Tibial nerve (tissue), 4 donors: ENCODE results near the gene EPB41L1. TPM values are rescaled to one million over a fixed set of nuclear protein-coding genes. Genes with fewer than 3 reads are reported as not detected.

ENCODE experiments used
- DNase-seq, 2 donors: peaks; one replicate each; pipeline ENCODE4 v3.0.0-alpha.2; 2019; ENCODE audit warnings: low spot score in 2 of 2
- H3K27ac ChIP-seq, 4 donors: fragments of 200-600 bp; sonication (generic) in 3 of 4; one replicate each; pipeline ENCODE4 v1.5.1; 2017 to 2019; ENCODE audit warnings: mild to moderate bottlenecking in 1 of 4
- H3K27me3 ChIP-seq, 2 donors: fragments of 200-600 bp; sonication (generic) in 1 of 2; one replicate each; pipeline versions ENCODE4 v1.5.1 to v1.6.0; 2017 to 2019
- H3K36me3 ChIP-seq, 3 donors: fragments of 200-600 bp; sonication (generic); one replicate each; pipeline ENCODE4 v1.5.1; 2018 to 2019
- H3K4me1 ChIP-seq, 4 donors: fragments of 200-600 bp; sonication (generic) in 3 of 4; one replicate each; pipeline ENCODE4 v1.5.1; 2017 to 2019
- H3K4me3 ChIP-seq, 4 donors: fragments of 200-600 bp; sonication (generic) in 3 of 4; one replicate each; pipeline ENCODE4 v1.5.1; 2017 to 2019; ENCODE audit warnings: mild to moderate bottlenecking in 1 of 4, moderate library complexity in 1 of 4
- H3K9me3 ChIP-seq, 4 donors: fragments of 200-600 bp; sonication (generic) in 3 of 4; one replicate each; pipeline ENCODE4 v1.5.1; 2017 to 2019
- CTCF ChIP-seq, 5 experiments: fragments of 200-600 bp in 3 of 5; fragments of 450-650 bp in 2 of 5; sonication (generic) in 3 of 5; IDR thresholded peaks; one replicate each; pipeline ENCODE4 v1.5.1; 2016 to 2019; ENCODE audit warnings: antibody characterized with exemption in 5 of 5, mild to moderate bottlenecking in 3 of 5, moderate library complexity in 2 of 5
- EP300 ChIP-seq, 2 donors: sonication (generic); formaldehyde crosslinking; IDR thresholded peaks; one replicate each; pipeline ENCODE4 v1.6.1; 2017; ENCODE audit warnings: antibody characterized with exemption in 2 of 2, mild to moderate bottlenecking in 1 of 2
- POLR2A ChIP-seq, 2 donors: fragments of 450-650 bp; IDR thresholded peaks; one replicate each; pipeline ENCODE4 v1.6.1; 2017; ENCODE audit warnings: antibody characterized with exemption in 2 of 2, mild to moderate bottlenecking in 2 of 2, moderate library complexity in 2 of 2
- WGBS, 2 donors: methylation state at CpG; one replicate each; pipeline ENCODE4 v1.1.5; 2018; 5-methylcytosine and 5-hydroxymethylcytosine counted together
- total RNA-seq, 4 donors: library from RNA; depleted of rRNA; stranded (reverse); fragments of >200 nt; gene quantifications; one replicate each; pipeline ENCODE4 v1.1.0, GENCODE V29; 2016

Gene EPB41L1
- total RNA-seq, 4 donors from 2014 or later, result 19.9 to 55.3 (median 30.8) TPM

DNA sequence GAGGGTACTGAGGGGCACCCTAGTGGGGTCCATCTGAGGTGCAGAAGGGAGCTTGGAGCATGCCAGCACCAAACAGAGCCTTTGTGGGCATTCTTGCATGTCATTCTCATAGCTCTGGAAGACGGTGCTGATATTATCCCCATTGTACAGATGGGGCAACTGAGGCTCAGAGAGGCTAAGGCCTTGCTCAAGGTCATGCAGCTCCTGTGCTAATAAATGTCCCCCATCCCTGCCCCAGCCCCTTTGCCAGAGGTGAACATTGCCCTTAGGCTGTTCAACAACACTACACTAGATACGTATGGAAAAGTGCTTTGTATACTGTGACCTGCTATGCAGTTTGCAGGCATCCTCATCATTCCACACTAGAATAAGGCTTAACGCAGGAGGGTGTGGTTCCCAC, 5.5 kb upstream of the EPB41L1 start:
- TF ChIP-seq POLR2A (IDR thresholded peaks at IDR 0.05) (no peak), CTCF (IDR thresholded peaks at IDR 0.05) (no peak), EP300 (IDR thresholded peaks at IDR 0.05) (no peak)
- Histone ChIP-seq H3K27ac (no peak overlapping the region), H3K9me3 (no peaks in the 10 kb centered on the region), H3K4me3 (no peak overlapping the region), H3K4me1 (peaks cover 0 to 19% (median under 1%) of the 10 kb centered on the region in 4 donors), H3K36me3 (no peaks in the 10 kb centered on the region), H3K27me3 (no peaks in the 10 kb centered on the region)
- no peak for DNase-seq
- WGBS, 2 donors, result 68 to 81% methylated on average over 3 of the region's 3 CpGs

- 45 to 50% methylated on average over 3 of the region's 3 CpGs for WGBS, 2 donors
- Histone ChIP-seq H3K27ac (no peak overlapping the region), H3K4me3 (no peak overlapping the region), H3K9me3 (no peaks in the 10 kb centered on the region), H3K4me1 (peaks cover 0 to 22% (median 2%) of the 10 kb centered on the region in 4 donors), H3K36me3 (no peaks in the 10 kb centered on the region), H3K27me3 (no peaks in the 10 kb centered on the region)
- DNase-seq, result no peak
- TF ChIP-seq EP300 (IDR thresholded peaks at IDR 0.05), result no peak
- no peak for TF ChIP-seq POLR2A (IDR thresholded peaks at IDR 0.05)
- TF ChIP-seq CTCF (IDR thresholded peaks at IDR 0.05), result no peak
Measured at GRCh38 chr20:36149469-36149868, 5.1 kb upstream of the EPB41L1 start.

GRCh38 chr20:36150489-36150846, 4.1 kb upstream of the EPB41L1 start:
- H3K27ac ChIP-seq, result no peak overlapping the region
- 80 to 86% methylated on average over 3 of the region's 3 CpGs for WGBS, 2 donors

GRCh38 chr20:36150847-36151539, 3.5 kb upstream of the EPB41L1 start:
- Histone ChIP-seq H3K4me3 (no peak overlapping the region), H3K27ac (no peak overlapping the region), H3K4me1 (peaks cover 0 to 36% (median 8%) of the 10 kb centered on the region in 4 donors), H3K9me3 (no peaks in the 10 kb centered on the region), H3K36me3 (no peaks in the 10 kb centered on the region), H3K27me3 (no peaks in the 10 kb centered on the region)
- no peak for DNase-seq
- 75 to 87% methylated on average over 4 of the region's 4 CpGs for WGBS, 2 donors
- TF ChIP-seq CTCF (IDR thresholded peaks at IDR 0.05) (no peak), POLR2A (IDR thresholded peaks at IDR 0.05) (no peak), EP300 (IDR thresholded peaks at IDR 0.05) (no peak)

More at GRCh38 chr20:36150489-36150846, 4.1 kb upstream of the EPB41L1 start:
- Histone ChIP-seq H3K9me3 (no peaks in the 10 kb centered on the region), H3K36me3 (no peaks in the 10 kb centered on the region), H3K4me3 (no peak overlapping the region), H3K27me3 (no peaks in the 10 kb centered on the region), H3K4me1 (peaks cover 0 to 31% (median 6%) of the 10 kb centered on the region in 4 donors)
- DNase-seq, result no peak
- TF ChIP-seq CTCF (IDR thresholded peaks at IDR 0.05), result no peak
- no peak for TF ChIP-seq POLR2A (IDR thresholded peaks at IDR 0.05)
- TF ChIP-seq EP300 (IDR thresholded peaks at IDR 0.05), result no peak

DNA sequence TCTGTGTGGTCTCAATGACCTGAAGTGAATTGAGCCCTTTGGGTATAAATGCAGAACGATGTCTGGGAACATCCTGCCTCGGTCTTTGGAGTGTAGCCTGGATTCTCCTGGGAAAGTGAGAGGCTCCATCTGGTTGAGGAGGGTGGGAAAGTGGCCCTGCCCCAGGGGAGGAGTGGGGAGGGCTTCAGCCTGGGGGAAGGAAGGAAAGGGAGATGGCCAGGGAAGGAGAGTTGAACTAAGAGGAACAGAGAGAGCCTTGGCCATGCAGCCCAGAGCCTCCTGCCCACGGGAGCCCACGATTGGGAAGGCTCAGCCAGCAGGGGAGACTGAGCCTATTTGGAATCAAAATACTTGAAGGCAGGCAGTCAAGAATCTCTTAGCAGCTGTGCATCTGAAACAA, 2.3 kb upstream of the EPB41L1 start:
- Histone ChIP-seq H3K4me3 (no peak overlapping the region), H3K27ac (no peak overlapping the region), H3K4me1 (peaks cover 0 to 48% (median 8%) of the 10 kb centered on the region in 4 donors), H3K36me3 (no peaks in the 10 kb centered on the region), H3K27me3 (no peaks in the 10 kb centered on the region), H3K9me3 (no peaks in the 10 kb centered on the region)
- TF ChIP-seq EP300 (IDR thresholded peaks at IDR 0.05), result no peak
- no peak for TF ChIP-seq CTCF (IDR thresholded peaks at IDR 0.05)
- no peak for TF ChIP-seq POLR2A (IDR thresholded peaks at IDR 0.05)
- DNase-seq, result no peak
- WGBS, 2 donors, result 41 to 44% methylated on average over 4 of the region's 4 CpGs
